ENCODE results near the gene LSS. TPM values are rescaled to one million over a fixed set of nuclear protein-coding genes. Genes with fewer than 3 reads are reported as not detected.

Gene LSS
- total and polyA plus RNA-seq, 4 donors, result 27.6 to 194 (median 89.3) TPM

DNA sequence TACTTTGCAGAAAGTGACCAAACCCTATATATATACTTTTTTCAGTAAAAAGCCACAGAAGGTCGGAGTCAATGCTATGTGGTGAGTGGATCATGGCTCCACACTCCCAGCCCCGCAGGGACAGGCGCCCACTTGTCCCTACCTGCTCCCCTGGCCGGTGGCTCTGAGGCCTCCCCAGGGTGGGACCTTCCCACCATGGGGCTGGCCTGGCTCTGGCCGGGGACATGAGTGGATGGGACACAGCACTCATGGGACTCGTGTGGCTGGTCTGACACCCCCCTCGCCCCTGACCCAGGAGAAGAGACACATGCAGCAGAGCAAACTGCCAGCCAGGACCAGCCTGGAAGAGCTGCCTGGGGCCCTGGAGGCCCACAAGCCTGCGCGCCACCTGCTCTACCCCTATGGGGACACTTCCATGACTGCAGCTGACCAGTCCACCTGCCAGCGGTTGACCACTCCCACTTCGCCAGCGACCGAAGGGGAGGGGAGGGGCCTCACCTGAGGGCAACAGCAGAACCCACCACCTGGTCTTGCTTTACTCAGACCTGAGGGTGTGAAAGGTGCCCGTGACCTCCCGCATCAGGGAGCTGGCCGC lies 46.5 kb downstream of the LSS start:
- Histone ChIP-seq H3K4me3 (ENCODE audit: low read depth in 1 of 3, low read length in 3 of 3) (no peak overlapping the region), H3K27ac (ENCODE audit: low read depth in 1 of 2, low read length in 2 of 2) (no peak overlapping the region), H3K9me3 (ENCODE audit: control insufficient read depth in 4 of 4, low read length in 3 of 4) (no peaks in the 10 kb centered on the region), H3K27me3 (ENCODE audit: control insufficient read depth in 4 of 4, insufficient read depth in 4 of 4, low read length in 3 of 4) (no peaks in the 10 kb centered on the region), H3K36me3 (ENCODE audit: control insufficient read depth in 4 of 4, insufficient read depth in 3 of 4, low read depth in 1 of 4, low read length in 3 of 4) (no peaks in the 10 kb centered on the region), H3K9ac (ENCODE audit: low read depth in 1 of 2, low read length in 2 of 2) (no peak overlapping the region), H3K4me1 (ENCODE audit: control insufficient read depth in 4 of 4, insufficient read depth in 4 of 4, low read length in 3 of 4) (peaks cover 0 to 4% (median 0%) of the 10 kb centered on the region in 4 donors)
- 93% methylated on average over 16 of the region's 16 CpGs for WGBS
- no peak for DNase-seq (ENCODE audit: low spot score)
- no peak for TF ChIP-seq NR2F2 (IDR thresholded peaks at IDR 0.05)

DNA sequence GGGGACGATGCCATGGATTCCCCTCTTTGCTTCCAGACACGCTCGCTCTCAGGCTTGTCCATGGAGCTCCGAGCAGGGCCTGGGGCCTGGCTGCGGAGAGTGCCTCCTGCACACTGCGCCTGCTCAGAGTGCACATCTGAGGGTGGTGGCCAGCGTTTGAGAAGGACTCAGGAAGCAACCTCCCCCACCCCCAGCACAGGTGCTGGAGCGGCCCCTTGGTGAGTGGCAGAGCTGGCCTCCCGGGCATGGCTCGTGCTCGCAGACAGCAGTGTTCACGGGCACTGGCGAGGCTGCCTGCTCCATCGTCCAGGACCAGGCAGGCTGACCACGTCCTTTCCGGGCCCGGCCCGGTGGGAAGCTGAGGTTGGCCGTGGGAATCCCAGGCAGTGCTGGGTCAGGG lies 47.1 kb downstream of the LSS start:
- Histone ChIP-seq H3K9ac (ENCODE audit: low read depth in 1 of 2, low read length in 2 of 2) (no peak overlapping the region), H3K36me3 (ENCODE audit: control insufficient read depth in 4 of 4, insufficient read depth in 3 of 4, low read depth in 1 of 4, low read length in 3 of 4) (no peaks in the 10 kb centered on the region), H3K27me3 (ENCODE audit: control insufficient read depth in 4 of 4, insufficient read depth in 4 of 4, low read length in 3 of 4) (no peaks in the 10 kb centered on the region), H3K9me3 (ENCODE audit: control insufficient read depth in 4 of 4, low read length in 3 of 4) (no peaks in the 10 kb centered on the region), H3K4me1 (ENCODE audit: control insufficient read depth in 4 of 4, insufficient read depth in 4 of 4, low read length in 3 of 4) (peaks cover 0 to 4% (median 0%) of the 10 kb centered on the region in 4 donors), H3K4me3 (ENCODE audit: low read depth in 1 of 3, low read length in 3 of 3) (no peak overlapping the region), H3K27ac (ENCODE audit: low read depth in 1 of 2, low read length in 2 of 2) (no peak overlapping the region)
- DNase-seq (ENCODE audit: low spot score), result no peak
- 94% methylated on average over 19 of the region's 19 CpGs for WGBS
- TF ChIP-seq SP1 (IDR thresholded peaks at IDR 0.05) (no peak), JUND (IDR thresholded peaks at IDR 0.05) (no peak), TAF1 (conservative IDR thresholded peaks at IDR 0.05) (no peak), FOXA1 (IDR thresholded peaks at IDR 0.05) (no peak)
- TF ChIP-seq, protein P1, sequence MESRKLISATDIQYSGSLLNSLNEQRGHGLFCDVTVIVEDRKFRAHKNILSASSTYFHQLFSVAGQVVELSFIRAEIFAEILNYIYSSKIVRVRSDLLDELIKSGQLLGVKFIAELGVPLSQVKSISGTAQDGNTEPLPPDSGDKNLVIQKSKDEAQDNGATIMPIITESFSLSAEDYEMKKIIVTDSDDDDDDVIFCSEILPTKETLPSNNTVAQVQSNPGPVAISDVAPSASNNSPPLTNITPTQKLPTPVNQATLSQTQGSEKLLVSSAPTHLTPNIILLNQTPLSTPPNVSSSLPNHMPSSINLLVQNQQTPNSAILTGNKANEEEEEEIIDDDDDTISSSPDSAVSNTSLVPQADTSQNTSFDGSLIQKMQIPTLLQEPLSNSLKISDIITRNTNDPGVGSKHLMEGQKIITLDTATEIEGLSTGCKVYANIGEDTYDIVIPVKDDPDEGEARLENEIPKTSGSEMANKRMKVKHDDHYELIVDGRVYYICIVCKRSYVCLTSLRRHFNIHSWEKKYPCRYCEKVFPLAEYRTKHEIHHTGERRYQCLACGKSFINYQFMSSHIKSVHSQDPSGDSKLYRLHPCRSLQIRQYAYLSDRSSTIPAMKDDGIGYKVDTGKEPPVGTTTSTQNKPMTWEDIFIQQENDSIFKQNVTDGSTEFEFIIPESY (IDR thresholded peaks at IDR 0.05), result no peak
- TF ChIP-seq, protein P2, sequence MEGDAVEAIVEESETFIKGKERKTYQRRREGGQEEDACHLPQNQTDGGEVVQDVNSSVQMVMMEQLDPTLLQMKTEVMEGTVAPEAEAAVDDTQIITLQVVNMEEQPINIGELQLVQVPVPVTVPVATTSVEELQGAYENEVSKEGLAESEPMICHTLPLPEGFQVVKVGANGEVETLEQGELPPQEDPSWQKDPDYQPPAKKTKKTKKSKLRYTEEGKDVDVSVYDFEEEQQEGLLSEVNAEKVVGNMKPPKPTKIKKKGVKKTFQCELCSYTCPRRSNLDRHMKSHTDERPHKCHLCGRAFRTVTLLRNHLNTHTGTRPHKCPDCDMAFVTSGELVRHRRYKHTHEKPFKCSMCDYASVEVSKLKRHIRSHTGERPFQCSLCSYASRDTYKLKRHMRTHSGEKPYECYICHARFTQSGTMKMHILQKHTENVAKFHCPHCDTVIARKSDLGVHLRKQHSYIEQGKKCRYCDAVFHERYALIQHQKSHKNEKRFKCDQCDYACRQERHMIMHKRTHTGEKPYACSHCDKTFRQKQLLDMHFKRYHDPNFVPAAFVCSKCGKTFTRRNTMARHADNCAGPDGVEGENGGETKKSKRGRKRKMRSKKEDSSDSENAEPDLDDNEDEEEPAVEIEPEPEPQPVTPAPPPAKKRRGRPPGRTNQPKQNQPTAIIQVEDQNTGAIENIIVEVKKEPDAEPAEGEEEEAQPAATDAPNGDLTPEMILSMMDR (IDR thresholded peaks at IDR 0.05; ENCODE audit: low read depth, low read length, missing input control), result no peak

DNA sequence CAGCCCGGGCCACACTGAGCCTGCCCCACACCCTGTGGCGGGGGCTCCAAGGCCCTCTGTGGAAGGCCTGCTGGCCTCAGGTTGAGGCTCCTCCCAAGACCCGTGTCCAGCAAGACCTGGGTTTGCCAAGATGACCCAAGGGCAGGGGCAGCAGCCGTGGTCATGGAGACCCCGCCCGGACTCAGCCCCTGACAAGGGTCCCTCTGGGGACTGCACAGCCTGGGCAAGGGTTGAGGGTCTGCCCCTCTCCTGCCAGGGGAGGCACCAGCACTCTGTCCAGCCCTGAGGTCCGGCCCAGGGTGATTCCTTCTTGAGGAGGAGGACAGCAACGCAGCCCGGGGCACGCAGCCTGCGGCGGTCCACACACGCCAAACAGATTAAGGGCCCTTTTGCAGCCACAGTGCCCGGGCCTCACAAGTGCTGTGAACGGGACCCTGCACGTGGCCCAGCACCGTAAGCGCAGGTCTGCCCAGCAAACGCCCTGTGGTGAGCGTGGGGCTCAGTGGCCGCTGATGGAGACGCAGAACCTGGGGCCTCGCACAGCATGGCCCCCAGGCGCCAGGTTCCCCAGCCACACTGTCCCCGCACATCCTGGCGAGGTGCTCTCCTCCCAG lies 47.7 kb downstream of the LSS start:
- 96% methylated on average over 26 of the region's 26 CpGs for WGBS
- Histone ChIP-seq H3K36me3 (ENCODE audit: control insufficient read depth in 4 of 4, insufficient read depth in 3 of 4, low read depth in 1 of 4, low read length in 3 of 4) (no peaks in the 10 kb centered on the region), H3K27me3 (ENCODE audit: control insufficient read depth in 4 of 4, insufficient read depth in 4 of 4, low read length in 3 of 4) (no peaks in the 10 kb centered on the region), H3K4me3 (ENCODE audit: low read depth in 1 of 3, low read length in 3 of 3) (no peak overlapping the region), H3K27ac (ENCODE audit: low read depth in 1 of 2, low read length in 2 of 2) (no peak overlapping the region), H3K9me3 (ENCODE audit: control insufficient read depth in 4 of 4, low read length in 3 of 4) (no peaks in the 10 kb centered on the region), H3K4me1 (ENCODE audit: control insufficient read depth in 4 of 4, insufficient read depth in 4 of 4, low read length in 3 of 4) (peaks cover 0 to 4% (median 0%) of the 10 kb centered on the region in 4 donors), H3K9ac (ENCODE audit: low read depth in 1 of 2, low read length in 2 of 2) (no peak overlapping the region)
- DNase-seq (ENCODE audit: low spot score), result no peak
- TF ChIP-seq GABPA (IDR thresholded peaks at IDR 0.05 in 1 of 2, conservative IDR thresholded peaks at IDR 0.05 in 1 of 2), result no peak
- TF ChIP-seq HNF4G (IDR thresholded peaks at IDR 0.05), result no peak
- TF ChIP-seq, protein P2 (IDR thresholded peaks at IDR 0.05; ENCODE audit: low read depth, low read length, missing input control), result no peak
- TF ChIP-seq RAD21 (IDR thresholded peaks at IDR 0.05), result no peak
- TF ChIP-seq HNF4A (conservative IDR thresholded peaks at IDR 0.05), result no peak
- TF ChIP-seq SP1 (IDR thresholded peaks at IDR 0.05), result no peak
- no peak for TF ChIP-seq RXRA (IDR thresholded peaks at IDR 0.05)
- no peak for TF ChIP-seq EGR1 (IDR thresholded peaks at IDR 0.05; ENCODE audit: low read depth in 2 of 2)
- TF ChIP-seq, protein P3, sequence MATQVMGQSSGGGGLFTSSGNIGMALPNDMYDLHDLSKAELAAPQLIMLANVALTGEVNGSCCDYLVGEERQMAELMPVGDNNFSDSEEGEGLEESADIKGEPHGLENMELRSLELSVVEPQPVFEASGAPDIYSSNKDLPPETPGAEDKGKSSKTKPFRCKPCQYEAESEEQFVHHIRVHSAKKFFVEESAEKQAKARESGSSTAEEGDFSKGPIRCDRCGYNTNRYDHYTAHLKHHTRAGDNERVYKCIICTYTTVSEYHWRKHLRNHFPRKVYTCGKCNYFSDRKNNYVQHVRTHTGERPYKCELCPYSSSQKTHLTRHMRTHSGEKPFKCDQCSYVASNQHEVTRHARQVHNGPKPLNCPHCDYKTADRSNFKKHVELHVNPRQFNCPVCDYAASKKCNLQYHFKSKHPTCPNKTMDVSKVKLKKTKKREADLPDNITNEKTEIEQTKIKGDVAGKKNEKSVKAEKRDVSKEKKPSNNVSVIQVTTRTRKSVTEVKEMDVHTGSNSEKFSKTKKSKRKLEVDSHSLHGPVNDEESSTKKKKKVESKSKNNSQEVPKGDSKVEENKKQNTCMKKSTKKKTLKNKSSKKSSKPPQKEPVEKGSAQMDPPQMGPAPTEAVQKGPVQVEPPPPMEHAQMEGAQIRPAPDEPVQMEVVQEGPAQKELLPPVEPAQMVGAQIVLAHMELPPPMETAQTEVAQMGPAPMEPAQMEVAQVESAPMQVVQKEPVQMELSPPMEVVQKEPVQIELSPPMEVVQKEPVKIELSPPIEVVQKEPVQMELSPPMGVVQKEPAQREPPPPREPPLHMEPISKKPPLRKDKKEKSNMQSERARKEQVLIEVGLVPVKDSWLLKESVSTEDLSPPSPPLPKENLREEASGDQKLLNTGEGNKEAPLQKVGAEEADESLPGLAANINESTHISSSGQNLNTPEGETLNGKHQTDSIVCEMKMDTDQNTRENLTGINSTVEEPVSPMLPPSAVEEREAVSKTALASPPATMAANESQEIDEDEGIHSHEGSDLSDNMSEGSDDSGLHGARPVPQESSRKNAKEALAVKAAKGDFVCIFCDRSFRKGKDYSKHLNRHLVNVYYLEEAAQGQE (IDR thresholded peaks at IDR 0.05), result no peak
- no peak for TF ChIP-seq YY1 (IDR thresholded peaks at IDR 0.05)
- TF ChIP-seq TAF1 (conservative IDR thresholded peaks at IDR 0.05), result no peak
- TF ChIP-seq FOXA1 (IDR thresholded peaks at IDR 0.05), result no peak
- no peak for TF ChIP-seq FOXA2 (IDR thresholded peaks at IDR 0.05)
- TF ChIP-seq, protein P4, sequence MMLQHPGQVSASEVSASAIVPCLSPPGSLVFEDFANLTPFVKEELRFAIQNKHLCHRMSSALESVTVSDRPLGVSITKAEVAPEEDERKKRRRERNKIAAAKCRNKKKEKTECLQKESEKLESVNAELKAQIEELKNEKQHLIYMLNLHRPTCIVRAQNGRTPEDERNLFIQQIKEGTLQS (IDR thresholded peaks at IDR 0.05), result no peak
